Body of pancreas (tissue), 4 donors: Measurements from ENCODE around the gene SLC22A2. TPM values are rescaled to one million over a fixed set of nuclear protein-coding genes. Genes with fewer than 3 reads are reported as not detected.

Experiments used
- ATAC-seq: fragments of 150-250 bp; one replicate; pipeline ENCODE4 v1.9.1; 2016
- DNase-seq, 4 donors: peaks; one replicate each; pipeline ENCODE4 v3.0.0-alpha.2; 2019
- H3K27ac ChIP-seq, 4 donors: fragments of 200-600 bp; sonication (generic); 1 replicate in 3 of 4; 2 replicates in 1 of 4; pipeline versions ENCODE4 v1.5.1 to v1.6.1; 2016 to 2019; ENCODE audit warnings: mild to moderate bottlenecking in 1 of 4, mixed read lengths in 1 of 4, moderate library complexity in 1 of 4
- H3K27me3 ChIP-seq, 2 donors: fragments of 200-600 bp; sonication (generic); one replicate each; pipeline ENCODE4 v1.6.0; 2016; ENCODE audit warnings: mild to moderate bottlenecking in 1 of 2
- H3K36me3 ChIP-seq, 2 donors: fragments of 200-600 bp; sonication (generic); replicated peaks in 1 of 2; 2 replicates each; pipeline ENCODE4 v1.5.1; 2016; ENCODE audit warnings: low read depth in 2 of 2; ENCODE audit not compliant: insufficient read depth in 1 of 2
- H3K4me1 ChIP-seq: fragments of 200-600 bp; sonication (generic); one replicate; pipeline ENCODE4 v1.6.0; 2016
- H3K4me3 ChIP-seq, 2 donors: fragments of 200-600 bp; sonication (generic); 1 replicate in 1 of 2; 2 replicates in 1 of 2; pipeline ENCODE4 v1.5.1; 2016 to 2019
- H3K9me3 ChIP-seq, 3 donors: fragments of 200-600 bp; sonication (generic); 1 replicate in 2 of 3; 2 replicates in 1 of 3; pipeline ENCODE4 v1.5.1; 2016
- CTCF ChIP-seq, 7 experiments: fragments of 450-650 bp in 4 of 7; fragments of 200-600 bp in 3 of 7; sonication (generic) in 3 of 7; IDR thresholded peaks; one replicate each; pipeline ENCODE4 v1.5.1; 2016 to 2019; ENCODE audit warnings: antibody characterized with exemption in 7 of 7
- POLR2A ChIP-seq, 3 donors: fragments of 450-650 bp; IDR thresholded peaks; one replicate each; pipeline ENCODE4 v1.6.1; 2016; ENCODE audit warnings: antibody characterized with exemption in 3 of 3, mild to moderate bottlenecking in 2 of 3
- WGBS, 2 donors: methylation state at CpG; one replicate each; pipeline ENCODE4 v1.1.5; 2017; 5-methylcytosine and 5-hydroxymethylcytosine counted together
- intact Hi-C: fragments of 100-400 bp; cut with DNase I; formaldehyde crosslinking; loops from one replicate; pipeline ENCODE4 v1.15.1; 2023
- total RNA-seq, 2 donors: library from RNA; depleted of rRNA; stranded (reverse); fragments of >200 nt; gene quantifications; one replicate each; pipeline ENCODE4 v1.1.0, GENCODE V29; 2016

SLC22A2 gene
- total RNA-seq, 2 donors from 2014 or later = not detected

GRCh38 chr6:160207618-160208017 is 51.0 kb downstream of the SLC22A2 start:
- H3K27ac ChIP-seq = no peak overlapping the region
- no peak for DNase-seq
- WGBS, 2 donors = 61 to 76% methylated on average over 3 of the region's 3 CpGs
- no peak for ATAC-seq
- H3K4me1 ChIP-seq = no peaks in the 10 kb centered on the region
- no peaks in the 10 kb centered on the region for H3K27me3 ChIP-seq
- intact Hi-C loops = no loop called here
- H3K36me3 ChIP-seq = no peaks in the 10 kb centered on the region
- H3K4me3 ChIP-seq = no peak overlapping the region
- no peaks in the 10 kb centered on the region for H3K9me3 ChIP-seq
- no peak for TF ChIP-seq CTCF (IDR thresholded peaks at IDR 0.05)
- no peak for TF ChIP-seq POLR2A (IDR thresholded peaks at IDR 0.05)

- no peak for DNase-seq
- no peaks in the 10 kb centered on the region for H3K36me3 ChIP-seq
- no peaks in the 10 kb centered on the region for H3K4me1 ChIP-seq
- H3K27me3 ChIP-seq = no peaks in the 10 kb centered on the region
- intact Hi-C loops = no loop called here
- no peak overlapping the region for H3K4me3 ChIP-seq
- TF ChIP-seq CTCF (IDR thresholded peaks at IDR 0.05) (no peak), POLR2A (IDR thresholded peaks at IDR 0.05) (no peak)
- H3K27ac ChIP-seq = no peak overlapping the region
- no peaks in the 10 kb centered on the region for H3K9me3 ChIP-seq
- no peak for ATAC-seq
- WGBS, 2 donors = 65 to 69% methylated on average over 1 of the region's 1 CpG
These were observed 53.9 kb downstream of the SLC22A2 start for GRCh38 chr6:160204710-160205109.

GRCh38 chr6:160203953-160204352 is 54.7 kb downstream of the SLC22A2 start:
- WGBS, 2 donors = 32 to 72% methylated on average over 2 of the region's 2 CpGs
- intact Hi-C loops = no loop called here
- Histone ChIP-seq H3K36me3 (no peaks in the 10 kb centered on the region), H3K27ac (no peak overlapping the region), H3K4me1 (no peaks in the 10 kb centered on the region), H3K9me3 (no peaks in the 10 kb centered on the region), H3K4me3 (no peak overlapping the region), H3K27me3 (no peaks in the 10 kb centered on the region)
- TF ChIP-seq POLR2A (IDR thresholded peaks at IDR 0.05) = no peak
- no peak for TF ChIP-seq CTCF (IDR thresholded peaks at IDR 0.05)
- DNase-seq (no peak), ATAC-seq (no peak)

GRCh38 chr6:160203522-160203921 is 55.1 kb downstream of the SLC22A2 start:
- DNase-seq (no peak), ATAC-seq (no peak)
- H3K9me3 ChIP-seq = no peaks in the 10 kb centered on the region
- no peak for TF ChIP-seq POLR2A (IDR thresholded peaks at IDR 0.05)
- no peak for TF ChIP-seq CTCF (IDR thresholded peaks at IDR 0.05)
- H3K27me3 ChIP-seq = no peaks in the 10 kb centered on the region
- intact Hi-C loops = no loop called here
- no peaks in the 10 kb centered on the region for H3K4me1 ChIP-seq
- no peak overlapping the region for H3K4me3 ChIP-seq
- H3K36me3 ChIP-seq = no peaks in the 10 kb centered on the region
- H3K27ac ChIP-seq = no peak overlapping the region

- DNase-seq (no peak), ATAC-seq (no peak)
- Histone ChIP-seq H3K36me3 (no peaks in the 10 kb centered on the region), H3K27ac (no peak overlapping the region), H3K4me3 (no peak overlapping the region), H3K27me3 (no peaks in the 10 kb centered on the region), H3K4me1 (no peaks in the 10 kb centered on the region), H3K9me3 (no peaks in the 10 kb centered on the region)
- intact Hi-C loops = no loop called here
- 53 to 61% methylated on average over 3 of the region's 3 CpGs for WGBS, 2 donors
- TF ChIP-seq POLR2A (IDR thresholded peaks at IDR 0.05) (no peak), CTCF (IDR thresholded peaks at IDR 0.05) (no peak)
These were observed 55.5 kb downstream of the SLC22A2 start for GRCh38 chr6:160203076-160203475.
